Trophoblast cell (in vitro differentiated cells and primary cell): ENCODE measurements around the gene NSUN4.

Experiments
- DNase-seq, 2 donors: peaks; one replicate each; pipeline ENCODE4 v3.0.0-alpha.2; 2016
- H2AFZ ChIP-seq: 2 replicates; pipeline ENCODE4 v1.6.1; 2013; ENCODE audit warnings: low read length, moderate library complexity, mild to moderate bottlenecking; ENCODE audit not compliant: insufficient read depth, poor library complexity
- H2AK5ac ChIP-seq: 2 replicates; pipeline ENCODE4 v1.6.1; 2013; ENCODE audit warnings: mild to moderate bottlenecking, low read length
- H2BK120ac ChIP-seq: 2 replicates; pipeline ENCODE4 v1.6.1; 2013; ENCODE audit warnings: low read length, mild to moderate bottlenecking, moderate library complexity; ENCODE audit not compliant: insufficient read depth, poor library complexity
- H2BK12ac ChIP-seq: 2 replicates; pipeline ENCODE4 v1.6.1; 2013; ENCODE audit warnings: mild to moderate bottlenecking, low read length, moderate library complexity
- H2BK5ac ChIP-seq: 2 replicates; pipeline ENCODE4 v1.6.1; 2013; ENCODE audit warnings: low read length, low read depth, moderate library complexity, mild to moderate bottlenecking; ENCODE audit not compliant: poor library complexity
- H3K14ac ChIP-seq: 2 replicates; pipeline ENCODE4 v1.6.1; 2013; ENCODE audit warnings: mild to moderate bottlenecking, low read length
- H3K18ac ChIP-seq: 2 replicates; pipeline ENCODE4 v1.6.1; 2013; ENCODE audit warnings: mild to moderate bottlenecking, low read length
- H3K23ac ChIP-seq: 2 replicates; pipeline ENCODE4 v1.6.1; 2013; ENCODE audit warnings: low read length
- H3K27ac ChIP-seq: 2 replicates; pipeline ENCODE4 v1.5.1; 2013; ENCODE audit warnings: low read depth, mild to moderate bottlenecking, inconsistent platforms, low read length, moderate library complexity
- H3K27me3 ChIP-seq: 2 replicates; pipeline ENCODE4 v1.6.1; 2013; ENCODE audit warnings: inconsistent platforms, mild to moderate bottlenecking, low read length, moderate library complexity; ENCODE audit not compliant: insufficient read depth
- H3K36me3 ChIP-seq, 2 experiments: 1 replicate in 1 of 2; 2 replicates in 1 of 2; pipeline ENCODE4 v1.6.1; 2013; ENCODE audit warnings: low read length in 2 of 2, mild to moderate bottlenecking in 2 of 2, moderate library complexity in 1 of 2; ENCODE audit not compliant: insufficient read depth in 2 of 2, control insufficient read depth in 1 of 2
- H3K4ac ChIP-seq: 2 replicates; pipeline ENCODE4 v1.6.1; 2013; ENCODE audit warnings: low read depth, mild to moderate bottlenecking, low read length, moderate library complexity
- H3K4me1 ChIP-seq, 2 experiments: 1 replicate in 1 of 2; 2 replicates in 1 of 2; pipeline ENCODE4 v1.6.1; 2013; ENCODE audit warnings: low read length in 2 of 2, mild to moderate bottlenecking in 2 of 2, moderate library complexity in 1 of 2; ENCODE audit not compliant: insufficient read depth in 2 of 2, control insufficient read depth in 1 of 2
- H3K4me2 ChIP-seq: 2 replicates; pipeline ENCODE4 v1.6.1; 2013; ENCODE audit warnings: inconsistent platforms, mild to moderate bottlenecking, low read length, moderate library complexity
- H3K4me3 ChIP-seq: 2 replicates; pipeline ENCODE4 v1.5.1; 2013; ENCODE audit warnings: mild to moderate bottlenecking, low read depth, low read length, inconsistent platforms
- H3K79me1 ChIP-seq: one replicate; pipeline ENCODE4 v1.6.1; 2013; ENCODE audit warnings: low read length
- H3K79me2 ChIP-seq: 2 replicates; pipeline ENCODE4 v1.6.1; 2013; ENCODE audit warnings: low read length, mild to moderate bottlenecking; ENCODE audit not compliant: control insufficient read depth, insufficient read depth, poor library complexity
- H3K9ac ChIP-seq: 2 replicates; pipeline ENCODE4 v1.6.1; 2013; ENCODE audit warnings: mild to moderate bottlenecking, low read length
- H3K9me3 ChIP-seq: 2 replicates; pipeline ENCODE4 v1.6.1; 2013; ENCODE audit warnings: low read depth, mild to moderate bottlenecking, control low read depth, inconsistent platforms, low read length; ENCODE audit not compliant: insufficient read depth
- H4K12ac ChIP-seq: 2 replicates; pipeline ENCODE4 v1.6.1; 2013; ENCODE audit warnings: low read depth, mild to moderate bottlenecking, low read length, moderate library complexity
- H4K8ac ChIP-seq: 2 replicates; pipeline ENCODE4 v1.6.1; 2013; ENCODE audit warnings: low read depth, mild to moderate bottlenecking, low read length, moderate library complexity
- H4K91ac ChIP-seq: one replicate; pipeline ENCODE4 v1.6.1; 2013; ENCODE audit warnings: low read depth, mild to moderate bottlenecking, low read length, moderate library complexity
- WGBS: extraction: QIAGEN DNeasy Blood & Tissue Kit; methylation state at CpG from one replicate; pipeline ENCODE4 v1.1.7; 2013; ENCODE audit warnings: missing lambda C conversion rate; ENCODE audit not compliant: insufficient read length, insufficient coverage; ENCODE audit errors: extremely low coverage; 5-methylcytosine and 5-hydroxymethylcytosine counted together

The NSUN4 gene

DNA sequence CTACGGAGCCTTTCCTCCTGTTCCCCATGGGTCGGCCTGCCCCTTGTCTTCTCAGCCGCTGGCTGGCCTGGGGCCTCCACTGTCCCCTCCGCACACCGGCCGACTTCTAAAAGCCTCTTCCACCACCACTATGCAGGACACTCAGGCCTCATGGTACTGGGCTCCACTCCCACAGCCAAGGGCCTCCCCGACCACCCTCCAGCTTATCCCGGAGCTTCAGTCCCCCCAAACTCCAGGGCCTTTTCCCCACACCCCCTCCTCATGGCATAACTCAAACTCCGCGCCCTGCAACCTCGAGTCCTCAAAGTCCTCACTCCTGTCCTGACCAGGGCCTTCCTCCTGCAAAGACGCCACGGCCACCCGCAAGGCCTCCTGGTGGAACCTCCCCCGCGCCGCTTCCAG is 39.2 kb upstream of the NSUN4 start:
- Histone ChIP-seq H3K36me3 (peaks cover 0 to 8% of the 10 kb centered on the region in 2 experiments), H3K27me3 (no peaks in the 10 kb centered on the region), H3K4me2 (peak overlapping the region; percentile 66), H2AFZ (peak overlapping the region; percentile 61), H2AK5ac (peak overlapping the region; percentile 91), H4K8ac (peak overlapping the region; percentile 80), H2BK12ac (no peak overlapping the region), H3K4me3 (peak overlapping the region; percentile 95), H3K23ac (no peak overlapping the region), H4K12ac (peak overlapping the region; percentile 93), H3K9ac (peak overlapping the region; percentile 89), H3K27ac (peak overlapping the region; percentile 95), H3K4ac (peak overlapping the region; percentile 99), H3K18ac (peak overlapping the region; percentile 90), H2BK120ac (peak overlapping the region; percentile 69), H4K91ac (peak overlapping the region; percentile 88), H2BK5ac (peak overlapping the region; percentile 52), H3K4me1 (peaks cover 8 to 21% of the 10 kb centered on the region in 2 experiments), H3K79me2 (peaks cover 47% of the 10 kb centered on the region), H3K79me1 (peaks cover 22% of the 10 kb centered on the region), H3K14ac (peak overlapping the region; percentile 95), H3K9me3 (no peaks in the 10 kb centered on the region)
- no CpG with 5 or more reads among the region's 17 CpGs for WGBS
- DNase-seq: no peak

DNA sequence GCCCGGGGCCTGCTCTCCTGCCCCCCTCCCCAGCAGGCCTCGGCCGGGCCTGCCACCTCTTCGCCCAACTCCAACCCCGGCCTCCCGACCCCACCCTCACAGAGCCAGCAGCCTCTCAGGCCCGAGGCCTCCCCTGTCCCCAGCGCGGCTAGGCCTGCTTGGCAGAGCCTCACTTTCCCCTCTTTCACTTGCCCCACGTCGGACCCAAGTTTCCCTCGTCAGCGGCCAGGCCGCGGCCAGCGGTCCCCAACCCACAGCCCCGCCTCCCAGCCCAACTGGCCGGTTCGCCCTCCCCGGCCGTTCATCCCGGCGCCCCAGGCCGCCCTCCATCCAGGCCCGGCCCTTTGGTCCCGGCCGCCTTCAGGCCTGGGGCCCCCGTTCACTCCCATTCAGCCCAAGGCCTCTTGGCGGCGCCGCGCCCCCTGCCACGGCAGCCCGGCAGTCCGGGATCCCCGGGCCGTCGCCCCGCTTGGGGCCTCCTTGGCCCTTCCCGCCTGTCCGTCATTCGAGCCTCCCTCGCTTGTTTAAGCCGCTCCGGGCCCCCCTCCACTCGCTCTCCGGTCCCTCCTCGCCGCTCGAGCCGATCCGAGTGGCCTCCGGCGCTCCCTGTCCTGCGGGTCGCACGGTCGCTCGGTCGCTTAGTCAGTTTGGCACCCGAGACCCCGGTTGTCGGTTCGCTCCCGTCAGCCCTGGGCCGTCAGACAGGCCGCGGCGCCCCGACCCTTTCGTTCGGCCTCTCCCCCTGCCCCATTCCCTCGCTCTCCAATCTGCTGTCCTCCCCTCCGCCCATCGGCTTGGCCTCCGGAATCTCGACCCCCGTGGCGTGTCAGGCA is 38.6 kb upstream of the NSUN4 start:
- H3K27me3 ChIP-seq: no peaks in the 10 kb centered on the region
- no CpG with 5 or more reads among the region's 79 CpGs for WGBS

DNA sequence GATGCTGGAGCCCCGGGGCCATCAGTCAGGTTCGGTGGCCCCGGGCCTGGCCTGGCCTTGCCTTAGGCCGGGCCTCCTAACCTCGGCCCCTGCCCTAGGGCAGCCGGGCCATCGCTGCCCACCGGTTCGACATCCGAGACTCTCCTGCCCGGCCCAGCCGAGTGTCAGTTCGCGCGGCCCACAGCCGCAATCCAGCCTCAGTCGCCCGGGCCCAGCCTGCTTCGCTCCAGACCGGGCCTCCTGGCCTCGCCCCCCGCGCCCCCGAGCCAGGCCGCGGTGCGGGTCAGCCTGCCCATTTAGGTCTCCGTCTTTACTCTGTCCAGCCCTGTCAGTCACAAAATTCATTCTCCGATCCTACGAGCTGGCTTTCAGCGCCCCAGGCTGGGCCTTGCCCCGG is 38.0 kb upstream of the NSUN4 start:
- WGBS: no CpG with 5 or more reads among the region's 32 CpGs
- Histone ChIP-seq H3K4ac (peak overlapping the region; percentile 99), H3K4me3 (peak overlapping the region; percentile 95), H3K23ac (no peak overlapping the region), H3K36me3 (peaks cover under 1 to 4% of the 10 kb centered on the region in 2 experiments), H4K12ac (peak overlapping the region; percentile 93), H2AK5ac (peak overlapping the region; percentile 83), H3K27ac (peak overlapping the region; percentile 95), H3K14ac (peak overlapping the region; percentile 95), H2AFZ (peak overlapping the region; percentile 38), H2BK12ac (no peak overlapping the region), H3K9ac (peak overlapping the region; percentile 89), H3K79me2 (peaks cover 49% of the 10 kb centered on the region), H4K91ac (peak overlapping the region; percentile 88), H3K9me3 (no peaks in the 10 kb centered on the region), H3K27me3 (no peaks in the 10 kb centered on the region), H2BK120ac (peak overlapping the region; percentile 69), H2BK5ac (peak overlapping the region; percentile 79), H4K8ac (peak overlapping the region; percentile 80), H3K79me1 (peaks cover 22% of the 10 kb centered on the region), H3K4me1 (peaks cover 8 to 23% of the 10 kb centered on the region in 2 experiments), H3K4me2 (peak overlapping the region; percentile 66), H3K18ac (peak overlapping the region; percentile 90)
- DNase-seq: peak; percentile 19 to 50

More for the DNA sequence above, 38.6 kb upstream of the NSUN4 start:
- Histone ChIP-seq H2BK120ac (peak overlapping the region; percentile 69), H3K27ac (peak overlapping the region; percentile 95), H3K79me2 (peaks cover 49% of the 10 kb centered on the region), H3K4me1 (peaks cover 8 to 23% of the 10 kb centered on the region in 2 experiments), H3K23ac (no peak overlapping the region), H3K4me2 (peak overlapping the region; percentile 66), H3K14ac (peak overlapping the region; percentile 95), H3K36me3 (peaks cover 2 to 6% of the 10 kb centered on the region in 2 experiments), H3K9ac (peak overlapping the region; percentile 89), H2AFZ (peak overlapping the region; percentile 38), H3K79me1 (peaks cover 22% of the 10 kb centered on the region), H4K8ac (peak overlapping the region; percentile 80), H2AK5ac (peak overlapping the region; percentile 91), H4K12ac (peak overlapping the region; percentile 93), H2BK12ac (no peak overlapping the region), H4K91ac (peak overlapping the region; percentile 88), H3K9me3 (no peaks in the 10 kb centered on the region), H3K4me3 (peak overlapping the region; percentile 95), H2BK5ac (peak overlapping the region; percentile 79), H3K18ac (peak overlapping the region; percentile 90), H3K4ac (peak overlapping the region; percentile 99)
- DNase-seq: peak; percentile 17 to 42

DNA sequence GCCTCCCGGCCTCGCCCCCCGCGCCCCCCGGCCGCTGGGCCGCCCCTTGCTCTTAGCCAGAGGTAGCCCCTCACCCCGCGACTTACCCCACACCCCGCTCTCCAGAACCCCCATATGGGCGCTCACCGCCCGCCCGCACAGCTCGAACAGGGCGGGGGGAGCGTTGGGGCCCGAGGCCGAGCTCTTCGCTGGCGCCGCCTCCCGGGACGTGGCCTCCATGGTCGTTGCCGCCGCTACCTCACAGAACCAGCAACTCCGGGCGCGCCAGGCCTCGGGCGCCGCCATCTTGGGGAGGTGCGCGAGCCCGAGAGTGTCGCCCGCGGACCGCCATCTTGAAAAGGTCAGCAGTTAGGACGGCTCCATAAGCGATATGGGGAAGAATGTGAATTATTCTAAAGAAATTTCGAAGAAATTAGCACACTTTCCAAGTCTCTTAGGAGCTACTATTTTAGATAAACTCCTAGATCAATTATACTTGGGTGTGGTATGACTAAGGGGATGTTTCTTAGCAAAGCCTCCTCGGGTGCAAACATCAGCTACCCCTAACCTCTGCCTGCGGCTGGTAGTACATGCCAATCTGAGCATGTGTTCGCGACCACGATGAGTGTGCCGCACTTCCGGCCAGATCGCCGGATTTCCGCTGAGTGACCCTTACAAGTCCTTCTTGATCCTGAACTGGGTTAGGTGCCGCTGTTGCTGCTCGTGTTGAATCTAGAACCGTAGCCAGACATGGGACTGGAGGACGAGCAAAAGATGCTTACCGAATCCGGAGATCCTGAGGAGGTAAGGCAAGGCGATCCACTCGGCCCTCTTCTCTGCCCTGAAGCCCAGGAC is 37.4 kb upstream of the NSUN4 start, which contains the start of the genes LRRC41 and UQCRH:
LRRC41 (minus strand) TSS at position 579 of the 834 bp plus-strand sequence; CDS start at position 285, 294 bp downstream.
UQCRH (plus strand) TSS at position 661 of the 834 bp plus-strand sequence; CDS start at position 730, 69 bp downstream.
- peak within 1 kb of the TSS; percentile 79 for H2BK5ac ChIP-seq
- H3K79me1 ChIP-seq: peaks cover 22% of the 10 kb centered on the region
- H3K4ac ChIP-seq: peak within 1 kb of the TSS; percentile 99
- H3K18ac ChIP-seq: peak within 1 kb of the TSS; percentile 90
- peak; percentile 96 to 99 for DNase-seq
- H3K27ac ChIP-seq: peak within 1 kb of the TSS; percentile 95
- peak within 1 kb of the TSS; percentile 80 for H4K8ac ChIP-seq
- peak within 1 kb of the TSS; percentile 66 for H3K4me2 ChIP-seq
- H3K14ac ChIP-seq: peak within 1 kb of the TSS; percentile 95
- H2AK5ac ChIP-seq: peak within 1 kb of the TSS; percentile 83
- no CpG with 5 or more reads among the region's 61 CpGs for WGBS
- H4K12ac ChIP-seq: peak within 1 kb of the TSS; percentile 93
- peak within 1 kb of the TSS; percentile 69 for H2BK120ac ChIP-seq
- H3K4me1 ChIP-seq: peaks cover 8 to 23% of the 10 kb centered on the region in 2 experiments
- peaks cover 49% of the 10 kb centered on the region for H3K79me2 ChIP-seq
- no peaks in the 10 kb centered on the region for H3K27me3 ChIP-seq
- H3K4me3 ChIP-seq: peak within 1 kb of the TSS; percentile 95
- no peaks in the 10 kb centered on the region for H3K9me3 ChIP-seq
- peak within 1 kb of the TSS; percentile 89 for H3K9ac ChIP-seq
- H2AFZ ChIP-seq: peak within 1 kb of the TSS; percentile 50
- peak within 1 kb of the TSS; percentile 88 for H4K91ac ChIP-seq
- H2BK12ac ChIP-seq: no peak within 1 kb of the TSS
- peaks cover 0 to 4% of the 10 kb centered on the region in 2 experiments for H3K36me3 ChIP-seq
- no peak within 1 kb of the TSS for H3K23ac ChIP-seq
